NCI-H1930 (cell line): ENCODE results near the gene USHBP1.
"Not testable (repeated sequence)": the region's sequence is repeated elsewhere in the genome, so short reads cannot be mapped to it uniquely, and the experiment has no call there.

Experiments used
- DNase-seq, 2 experiments: peaks; one replicate each; lab custom pipeline; 2025; lab: John Stamatoyannopoulos, UW

USHBP1 gene

GRCh38 chr19:17294051-17294891 lies 29.7 kb upstream of the USHBP1 start:
- DNase-seq, result no peak

DNA sequence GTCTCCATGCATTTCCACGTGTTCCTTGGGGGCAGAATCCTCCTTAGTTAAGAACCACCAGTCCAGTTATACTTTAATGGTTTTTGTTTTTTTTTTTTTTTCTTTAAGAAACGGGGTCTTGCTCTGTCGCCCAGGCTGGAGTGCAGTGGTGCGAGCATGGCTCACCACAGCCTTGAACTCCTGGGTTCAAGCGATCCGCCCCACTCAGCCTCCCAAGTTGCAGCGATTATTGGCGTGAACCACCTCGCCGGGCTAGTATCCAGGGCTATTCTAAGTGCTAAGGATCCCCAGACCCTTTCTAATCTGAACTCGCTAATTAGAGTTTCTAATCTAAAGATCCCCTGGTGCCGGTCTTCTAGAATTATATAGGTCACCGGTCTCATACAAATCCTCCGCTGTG lies 29.1 kb upstream of the USHBP1 start:
- DNase-seq, result no peak

- DNase-seq, result no peak
Measured at GRCh38 chr19:17292301-17293074, 27.9 kb upstream of the USHBP1 start.

DNA sequence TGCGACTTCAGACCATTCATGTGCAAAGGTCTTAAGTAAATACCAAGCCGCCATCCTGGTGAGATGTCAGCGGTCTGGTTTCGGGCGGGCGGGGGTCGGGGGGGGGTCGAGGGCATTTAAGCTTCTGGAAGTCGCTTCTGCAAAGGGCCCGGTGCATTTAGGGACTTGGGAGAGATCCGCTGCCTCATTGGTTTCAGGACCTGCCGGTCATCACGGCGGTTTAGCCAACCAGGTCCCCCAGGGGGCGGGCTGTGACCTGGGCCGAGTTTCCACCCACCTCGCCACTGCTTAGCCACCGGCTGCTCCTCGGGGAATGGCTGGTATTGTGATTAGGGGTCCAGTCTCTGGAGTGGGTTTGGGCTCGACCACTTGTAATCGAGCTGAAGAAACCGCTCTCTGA lies 24.9 kb upstream of the USHBP1 start:
- peak; percentile 8 to 40 for DNase-seq

GRCh38 chr19:17286752-17287151 lies 22.2 kb upstream of the USHBP1 start:
- DNase-seq, result no peak

DNA sequence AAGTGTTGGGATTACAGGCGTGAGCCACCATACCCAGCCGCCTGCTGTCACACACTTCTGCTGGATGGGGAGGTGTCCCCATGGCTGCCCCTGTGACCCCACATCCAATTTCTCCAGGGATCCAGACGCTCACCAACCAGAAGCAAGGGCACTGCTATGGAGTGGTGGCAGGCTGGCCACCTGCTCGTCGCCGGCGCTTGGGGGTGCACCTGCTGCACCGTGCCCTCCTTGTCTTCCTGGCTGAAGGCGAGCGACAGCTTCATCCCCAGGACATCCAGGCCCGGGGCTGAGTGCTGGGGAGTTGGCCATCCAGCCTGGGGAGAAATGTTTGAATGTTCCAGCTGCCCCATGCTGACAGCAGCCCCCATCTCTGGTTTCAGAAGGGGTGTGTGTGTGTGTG lies 21.7 kb upstream of the USHBP1 start:
- DNase-seq, result no peak

DNA sequence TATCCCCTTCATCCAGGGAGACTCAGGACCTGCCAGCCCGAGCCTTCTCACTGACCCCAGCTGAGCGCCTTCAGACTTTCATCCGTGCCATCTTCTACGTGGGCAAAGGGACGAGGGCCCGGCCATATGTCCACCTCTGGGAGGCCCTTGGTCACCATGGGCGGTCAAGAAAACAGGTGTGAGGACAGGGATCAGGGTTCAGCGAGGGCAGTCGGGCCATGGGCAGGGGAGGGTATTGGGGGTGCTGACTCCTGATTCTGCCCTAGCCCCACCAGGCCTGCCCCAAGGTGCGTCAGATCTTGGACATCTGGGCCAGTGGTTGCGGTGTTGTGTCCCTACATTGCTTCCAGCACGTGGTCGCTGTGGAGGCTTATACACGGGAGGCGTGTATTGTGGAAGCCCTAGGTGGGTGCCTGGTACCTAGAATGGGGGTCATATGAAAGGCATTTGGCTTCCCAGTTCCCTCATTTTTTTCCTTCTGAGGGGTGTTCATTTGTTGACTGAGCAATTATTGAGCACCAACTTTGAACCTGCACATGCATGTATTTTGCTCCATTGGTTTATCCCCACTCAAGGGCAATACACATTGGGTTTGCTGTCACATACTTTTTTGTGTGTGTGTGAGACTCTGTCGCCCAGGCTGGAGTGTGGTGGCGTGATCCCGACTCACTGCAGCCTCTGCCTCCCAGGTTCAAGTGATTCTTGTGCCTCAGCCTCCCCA lies 21.0 kb upstream of the USHBP1 start:
- DNase-seq, result no peak

DNA sequence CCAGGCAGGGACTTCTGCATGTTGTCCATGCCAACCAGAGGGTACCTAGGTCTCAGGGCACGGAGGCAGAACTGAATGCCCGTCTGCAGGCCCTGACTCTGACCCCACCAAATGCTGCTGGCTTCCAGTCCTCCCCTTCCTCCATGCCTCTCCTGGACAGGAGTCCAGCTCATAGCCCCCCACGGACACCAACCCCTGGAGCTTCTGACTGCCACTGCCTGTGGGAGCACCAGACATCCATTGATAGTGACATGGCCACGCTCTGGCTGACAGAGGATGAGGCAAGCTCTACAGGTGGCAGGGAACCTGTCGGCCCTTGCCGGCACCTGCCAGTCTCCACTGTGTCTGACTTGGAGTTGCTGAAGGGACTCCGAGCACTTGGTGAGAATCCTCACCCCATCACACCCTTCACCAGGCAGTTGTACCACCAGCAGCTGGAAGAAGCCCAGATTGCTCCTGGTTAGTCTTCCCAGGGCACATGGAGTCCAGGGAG lies 19.0 kb upstream of the USHBP1 start:
- no peak for DNase-seq

DNA sequence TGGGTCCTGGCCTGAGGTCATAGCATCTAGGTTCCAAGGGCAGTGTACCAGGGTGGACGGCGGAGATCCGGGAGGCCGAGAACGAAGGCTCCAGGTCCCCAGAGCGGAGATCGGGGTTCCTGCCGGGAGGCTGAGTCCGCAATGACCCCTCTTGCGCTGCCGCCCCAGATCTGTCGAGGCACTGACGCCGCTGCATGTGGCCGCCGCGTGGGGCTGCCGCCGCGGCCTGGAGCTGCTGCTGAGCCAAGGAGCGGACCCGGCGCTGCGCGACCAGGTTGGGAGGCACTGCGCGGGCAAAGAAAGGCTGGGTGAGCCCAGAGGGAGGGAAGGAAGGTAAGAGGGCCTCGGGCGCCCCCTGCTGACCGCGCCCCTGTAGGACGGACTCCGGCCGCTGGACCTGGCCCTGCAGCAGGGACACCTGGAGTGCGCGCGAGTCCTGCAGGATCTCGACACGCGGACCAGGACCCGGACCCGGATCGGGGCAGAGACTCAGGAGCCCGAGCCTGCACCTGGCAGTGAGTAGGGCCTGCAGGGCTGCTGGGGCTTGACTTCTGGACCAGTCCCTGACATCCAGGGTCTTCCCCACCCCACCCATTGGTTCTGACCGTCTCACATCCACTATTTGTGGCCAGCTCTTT lies 18.1 kb upstream of the USHBP1 start:
- peak; percentile 53 to 68 for DNase-seq

- peak; percentile 15 to 19 for DNase-seq
Measured at GRCh38 chr19:17281391-17282304, 17.1 kb upstream of the USHBP1 start, which contains the start of gene ANKLE1. TSS of gene ANKLE1 (plus strand) at chr19:17281901. CDS start at chr19:17281921, 20 bp downstream.

- DNase-seq, result no peak
Measured at GRCh38 chr19:17279436-17279835, 14.9 kb upstream of the USHBP1 start.

- DNase-seq, result no peak
Measured at GRCh38 chr19:17275441-17276175, 11.1 kb upstream of the USHBP1 start.

DNA sequence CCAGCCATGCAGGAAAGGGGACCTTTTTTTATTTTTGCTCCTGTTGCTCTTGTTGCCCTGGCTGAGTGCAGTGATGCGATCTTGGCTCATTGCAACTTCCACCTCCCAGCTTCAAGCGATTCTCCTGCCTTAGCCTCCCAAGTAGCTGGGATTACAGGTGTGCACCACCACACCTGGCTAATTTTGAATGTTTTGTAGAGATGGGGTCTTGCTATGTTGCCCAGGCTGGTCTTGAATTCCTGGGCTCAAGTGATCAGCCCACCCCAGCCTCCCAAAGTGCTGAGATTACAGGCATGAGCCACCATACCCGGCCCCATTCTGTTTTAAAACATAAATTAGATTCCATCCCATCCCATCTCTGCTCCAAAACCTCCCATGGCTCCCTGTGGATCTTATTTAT lies 10.3 kb upstream of the USHBP1 start:
- not testable (repeated sequence) for DNase-seq

GRCh38 chr19:17268754-17269153 lies 4.2 kb upstream of the USHBP1 start:
- DNase-seq, result no peak

DNA sequence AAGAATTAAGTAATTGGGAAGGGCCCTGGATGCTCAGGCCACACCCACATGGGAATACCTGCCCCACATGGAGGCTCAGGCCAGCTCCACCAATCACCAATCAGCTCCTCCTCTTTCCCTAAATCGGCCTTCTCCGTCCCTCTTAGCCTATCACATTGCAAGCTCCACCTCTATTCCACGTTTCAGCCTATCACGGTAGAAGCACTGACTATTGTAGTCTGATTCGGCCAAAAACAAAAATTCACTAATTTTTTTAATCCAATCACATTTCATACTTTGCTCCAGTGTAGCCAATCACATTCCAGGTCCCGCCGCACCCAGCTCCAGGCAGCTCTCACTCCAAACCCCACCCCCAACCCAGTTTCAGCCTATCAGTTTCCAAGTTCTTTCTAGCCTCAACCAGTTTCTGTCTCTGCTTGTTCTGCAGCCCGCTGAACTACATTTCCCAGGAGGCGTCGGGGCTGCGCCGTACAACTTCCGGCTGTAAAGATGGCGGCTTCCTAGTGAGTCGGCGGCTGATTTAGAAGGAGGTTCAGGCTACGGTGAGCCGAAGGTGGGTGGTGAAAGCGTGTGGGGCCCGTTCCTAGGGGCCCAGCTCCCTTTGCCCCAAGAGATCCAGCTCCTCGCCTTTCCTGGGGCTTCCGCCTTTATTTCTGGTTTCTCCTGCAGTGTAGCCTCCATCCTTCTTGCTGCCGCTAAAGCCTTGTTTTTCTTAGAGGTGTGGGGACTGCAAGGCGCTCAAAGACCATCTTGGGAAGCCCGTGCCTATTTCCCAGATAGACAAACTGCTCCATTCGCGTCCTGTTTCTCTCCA lies 2.6 kb upstream of the USHBP1 start, which contains the start of gene BABAM1:
TSS of gene BABAM1 (plus strand) at position 469 of the 814 bp plus-strand sequence. CDS start 1,364 bp downstream, outside the sequence.
- peak; percentile 83 to 86 for DNase-seq

DNA sequence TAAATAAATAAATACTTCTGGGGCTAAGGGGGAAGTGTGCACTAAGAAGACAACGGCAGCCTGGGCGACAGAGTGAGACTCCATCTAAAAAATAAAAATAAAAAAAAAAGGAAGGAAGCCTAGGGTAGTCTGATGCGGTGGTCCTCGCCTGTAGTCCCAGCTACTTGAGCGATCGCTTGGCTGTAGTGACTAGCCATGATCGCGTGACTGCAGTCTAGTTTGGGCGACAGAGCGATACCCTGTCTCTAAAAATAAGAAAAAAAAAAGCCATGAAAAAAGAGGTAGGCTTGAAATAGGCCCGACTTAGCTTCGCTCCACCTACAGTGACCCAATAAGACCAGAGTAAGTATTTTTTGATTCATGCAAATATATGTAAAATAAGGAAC lies 2.0 kb upstream of the USHBP1 start:
- no peak for DNase-seq

GRCh38 chr19:17266026-17266425 lies 1.5 kb upstream of the USHBP1 start:
- no peak for DNase-seq

DNA sequence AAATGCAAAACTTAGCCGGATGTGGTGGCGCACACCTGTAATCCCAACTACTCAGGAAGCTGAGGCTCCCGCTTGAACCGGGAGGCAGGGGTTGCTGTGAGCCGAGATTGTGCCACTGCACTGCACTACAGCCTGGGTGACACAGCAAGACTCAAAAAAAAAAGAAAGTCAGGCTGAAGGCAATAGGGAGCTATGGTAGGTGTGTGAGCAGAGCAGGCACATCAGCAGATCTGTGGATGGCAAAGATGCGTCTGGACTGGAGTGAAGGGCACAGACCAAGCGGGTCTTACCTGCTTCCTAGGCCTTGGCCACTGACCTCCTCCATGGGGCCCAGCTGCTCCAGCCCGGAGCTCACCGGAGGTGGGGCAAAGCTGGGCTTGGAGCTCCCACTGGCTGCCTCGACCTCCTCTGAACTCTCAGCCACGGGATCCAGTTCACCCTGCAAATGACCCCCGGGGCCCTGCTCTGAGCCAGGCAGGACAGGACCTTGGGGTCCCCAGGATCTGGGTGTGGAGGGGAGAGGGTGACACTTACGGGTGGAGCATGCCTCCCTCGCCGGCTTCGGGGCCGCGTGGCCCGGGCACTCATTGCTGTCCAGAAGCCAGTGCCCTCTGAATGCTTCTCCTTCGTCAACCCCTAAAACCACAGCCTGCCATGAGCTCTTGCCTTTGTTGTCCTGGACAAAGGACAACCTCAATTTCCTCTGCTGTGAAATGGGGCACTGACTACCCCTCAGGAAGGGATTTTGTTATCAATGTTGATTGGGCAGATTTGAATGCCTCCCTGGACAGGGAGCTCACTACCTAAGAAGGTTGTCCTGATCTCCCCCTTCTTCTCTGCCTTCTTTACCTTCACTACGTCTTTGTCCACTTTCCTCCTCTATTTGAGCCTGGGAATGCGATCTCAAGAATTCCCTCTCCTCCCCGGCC lies 569 bp downstream of the USHBP1 start:
- DNase-seq, result no peak
